HCT116 (cell line): ENCODE results near the gene RHBDF2.

Source experiments
- CEBPB ChIP-seq: IDR thresholded peaks from 2 replicates; pipeline ENCODE4 v1.6.1; 2012; ENCODE audit warnings: low read depth
- TF ChIP-seq, protein P1 (sequence below), 3 experiments: fragments of 200-600 bp in 1 of 3; sonication (generic) in 1 of 3; IDR thresholded peaks in 2 of 3; conservative IDR thresholded peaks in 1 of 3; 2 replicates each; pipeline ENCODE4 v1.5.1; 2012 to 2017; ENCODE audit warnings: low read depth in 2 of 3, low read length in 2 of 3, antibody characterized with exemption in 1 of 3, borderline replicate concordance in 1 of 3, control low read depth in 1 of 3, mild to moderate bottlenecking in 1 of 3, mixed read lengths in 1 of 3, mixed run types in 1 of 3, moderate library complexity in 1 of 3; ENCODE audit not compliant: insufficient read depth in 1 of 3

DNA sequence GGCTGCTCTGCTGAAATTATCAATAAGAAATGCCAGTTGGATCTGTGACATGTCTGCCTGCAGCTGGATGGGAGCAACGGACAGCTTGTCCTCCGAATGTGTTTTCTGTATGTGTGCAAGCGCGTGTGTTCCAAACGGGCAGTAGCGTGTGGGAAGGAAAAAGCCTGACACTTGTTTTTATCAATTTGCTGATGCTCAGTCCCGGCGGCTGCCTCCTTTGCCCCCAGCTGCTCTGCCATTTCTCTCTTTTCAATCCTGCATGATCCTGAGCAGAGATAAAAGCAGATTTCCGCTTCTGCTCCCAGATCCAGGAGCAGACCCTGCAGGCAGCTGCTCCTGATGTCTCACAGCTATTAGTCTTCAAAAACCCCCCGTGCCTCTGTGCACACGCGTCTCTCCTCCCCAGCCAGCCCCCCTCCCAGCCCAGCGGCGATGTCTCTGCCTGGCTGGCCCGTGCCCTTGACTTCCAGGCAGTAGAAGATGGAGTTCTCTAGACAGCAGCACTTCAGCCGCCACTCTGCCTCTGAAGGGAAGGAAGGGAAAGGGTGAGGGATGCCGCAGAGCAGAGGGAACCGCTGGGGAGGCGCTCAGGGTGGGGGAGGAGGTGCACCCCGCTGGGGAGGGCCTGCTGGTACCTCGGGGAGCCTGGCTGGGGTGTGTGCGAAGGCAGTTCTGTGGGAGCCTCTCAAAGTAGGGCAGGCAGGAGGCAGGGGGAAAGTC lies 42.8 kb upstream of the RHBDF2 start:
- TF ChIP-seq CEBPB: no peak
- TF ChIP-seq, protein P1, sequence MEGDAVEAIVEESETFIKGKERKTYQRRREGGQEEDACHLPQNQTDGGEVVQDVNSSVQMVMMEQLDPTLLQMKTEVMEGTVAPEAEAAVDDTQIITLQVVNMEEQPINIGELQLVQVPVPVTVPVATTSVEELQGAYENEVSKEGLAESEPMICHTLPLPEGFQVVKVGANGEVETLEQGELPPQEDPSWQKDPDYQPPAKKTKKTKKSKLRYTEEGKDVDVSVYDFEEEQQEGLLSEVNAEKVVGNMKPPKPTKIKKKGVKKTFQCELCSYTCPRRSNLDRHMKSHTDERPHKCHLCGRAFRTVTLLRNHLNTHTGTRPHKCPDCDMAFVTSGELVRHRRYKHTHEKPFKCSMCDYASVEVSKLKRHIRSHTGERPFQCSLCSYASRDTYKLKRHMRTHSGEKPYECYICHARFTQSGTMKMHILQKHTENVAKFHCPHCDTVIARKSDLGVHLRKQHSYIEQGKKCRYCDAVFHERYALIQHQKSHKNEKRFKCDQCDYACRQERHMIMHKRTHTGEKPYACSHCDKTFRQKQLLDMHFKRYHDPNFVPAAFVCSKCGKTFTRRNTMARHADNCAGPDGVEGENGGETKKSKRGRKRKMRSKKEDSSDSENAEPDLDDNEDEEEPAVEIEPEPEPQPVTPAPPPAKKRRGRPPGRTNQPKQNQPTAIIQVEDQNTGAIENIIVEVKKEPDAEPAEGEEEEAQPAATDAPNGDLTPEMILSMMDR (IDR thresholded peaks at IDR 0.05 in 2 of 3, conservative IDR thresholded peaks at IDR 0.05 in 1 of 3; ENCODE audit: borderline replicate concordance in 1 of 3, insufficient read depth in 1 of 3, low read depth in 2 of 3, low read length in 2 of 3): no peak
